HEK293 (cell line): Measurements from ENCODE around the gene GSTT2B.
"Not testable (repeated sequence)": the region's sequence is repeated elsewhere in the genome, so short reads cannot be mapped to it uniquely, and the experiment has no call there.

Experiments used
- CTCF ChIA-PET: fragments of 350-600 bp; formaldehyde crosslinking; extraction: SDS; loops from one replicate; lab custom pipeline; 2021; ENCODE audit warnings: antibody characterized with exemption; lab: Yijun Ruan, JAX
- POLR2A ChIA-PET: fragments of 300-600 bp; formaldehyde crosslinking; extraction: SDS; loops from one replicate; lab custom pipeline; 2020; ENCODE audit warnings: antibody characterized with exemption, inconsistent platforms; lab: Yijun Ruan, JAX
- H3K27ac ChIP-seq: fragments of 200-500 bp; sonication (Bioruptor generic); 2 replicates; pipeline ENCODE4 v1.5.1; 2014; ENCODE audit warnings: low read depth, low read length, control low read depth, inconsistent platforms; ENCODE audit errors: extremely low read depth
- H3K36me3 ChIP-seq, 2 experiments: fragments of 200-500 bp in 1 of 2; sonication (Bioruptor generic) in 1 of 2; 1 replicate in 1 of 2; 2 replicates in 1 of 2; pipeline ENCODE4 v1.5.1; 2014 to 2017; ENCODE audit warnings: inconsistent platforms in 2 of 2, low read length in 2 of 2; ENCODE audit not compliant: control insufficient read depth in 2 of 2, insufficient read depth in 1 of 2
- H3K4me1 ChIP-seq: fragments of 200-500 bp; sonication (Bioruptor generic); 2 replicates; pipeline ENCODE4 v1.5.1; 2014; ENCODE audit warnings: mild to moderate bottlenecking, low read length, inconsistent platforms; ENCODE audit not compliant: control insufficient read depth, insufficient read depth
- H3K4me3 ChIP-seq: 2 replicates; pipeline ENCODE4 v1.5.1; 2011; ENCODE audit warnings: low read depth, mild to moderate bottlenecking, control low read depth, low read length, moderate library complexity
- H3K9me3 ChIP-seq: fragments of 200-500 bp; sonication (Bioruptor generic); 2 replicates; pipeline ENCODE4 v1.5.1; 2014; ENCODE audit warnings: low read depth, low read length, inconsistent platforms; ENCODE audit not compliant: control insufficient read depth, insufficient read depth
- RBAK ChIP-seq: fragments of 450-650 bp; formaldehyde crosslinking; IDR thresholded peaks from 2 replicates; pipeline ENCODE4 v1.5.1; 2016; ENCODE audit warnings: missing biosample characterization, missing genetic modification characterization
- SP7 ChIP-seq: fragments of 450-650 bp; formaldehyde crosslinking; IDR thresholded peaks from 2 replicates; pipeline ENCODE4 v1.5.1; 2016; ENCODE audit warnings: missing biosample characterization, missing genetic modification characterization
- YY2 ChIP-seq: fragments of 450-650 bp; formaldehyde crosslinking; IDR thresholded peaks from 2 replicates; pipeline ENCODE4 v1.5.1; 2016; ENCODE audit warnings: missing biosample characterization, missing genetic modification characterization
- ZBTB10 ChIP-seq: fragments of 450-650 bp; formaldehyde crosslinking; IDR thresholded peaks from 2 replicates; pipeline ENCODE4 v1.5.1; 2016; ENCODE audit warnings: missing biosample characterization, missing genetic modification characterization
- ZFP69B ChIP-seq: fragments of 450-650 bp; formaldehyde crosslinking; IDR thresholded peaks from 2 replicates; pipeline ENCODE4 v1.5.1; 2016; ENCODE audit warnings: missing biosample characterization, missing genetic modification characterization
- ZNF266 ChIP-seq: fragments of 450-650 bp; formaldehyde crosslinking; IDR thresholded peaks from 2 replicates; pipeline ENCODE4 v1.5.1; 2016; ENCODE audit warnings: missing biosample characterization, missing genetic modification characterization, low read depth
- ZNF292 ChIP-seq: fragments of 450-650 bp; formaldehyde crosslinking; IDR thresholded peaks from 2 replicates; pipeline ENCODE4 v1.5.1; 2016; ENCODE audit warnings: low read depth, missing biosample characterization, missing genetic modification characterization, borderline replicate concordance
- ZNF311 ChIP-seq: fragments of 450-650 bp; formaldehyde crosslinking; IDR thresholded peaks from 2 replicates; pipeline ENCODE4 v1.5.1; 2017; ENCODE audit warnings: missing biosample characterization, missing genetic modification characterization, borderline replicate concordance
- ZNF555 ChIP-seq: fragments of 450-650 bp; formaldehyde crosslinking; conservative IDR thresholded peaks from 2 replicates; pipeline ENCODE4 v1.5.1; 2017; ENCODE audit warnings: missing biosample characterization, mild to moderate bottlenecking, missing genetic modification characterization, inconsistent platforms
- ZNF571 ChIP-seq: fragments of 450-650 bp; formaldehyde crosslinking; IDR thresholded peaks from 2 replicates; pipeline ENCODE4 v1.5.0; 2017; ENCODE audit warnings: missing biosample characterization, missing genetic modification characterization
- ZNF626 ChIP-seq: fragments of 450-650 bp; sonication (Bioruptor Pico); formaldehyde crosslinking; IDR thresholded peaks from 2 replicates; pipeline ENCODE4 v1.5.1; 2018; ENCODE audit warnings: missing biosample characterization, missing genetic modification characterization, inconsistent platforms
- ZNF747 ChIP-seq: fragments of 450-650 bp; formaldehyde crosslinking; IDR thresholded peaks from 2 replicates; pipeline ENCODE4 v1.5.1; 2016; ENCODE audit warnings: missing biosample characterization, missing genetic modification characterization
- ZNF776 ChIP-seq: fragments of 450-650 bp; formaldehyde crosslinking; IDR thresholded peaks from 2 replicates; pipeline ENCODE4 v1.5.0; 2017; ENCODE audit warnings: missing biosample characterization, missing genetic modification characterization, borderline replicate concordance
- ZSCAN23 ChIP-seq: fragments of 450-650 bp; formaldehyde crosslinking; IDR thresholded peaks from 2 replicates; pipeline ENCODE4 v1.5.1; 2016; ENCODE audit warnings: missing biosample characterization, missing genetic modification characterization
- ZSCAN30 ChIP-seq: fragments of 450-650 bp; IDR thresholded peaks from 2 replicates; pipeline ENCODE4 v1.5.1; 2018; ENCODE audit warnings: missing biosample characterization, mild to moderate bottlenecking, missing genetic modification characterization, moderate library complexity
- ZXDB ChIP-seq: fragments of 450-650 bp; formaldehyde crosslinking; IDR thresholded peaks from 2 replicates; pipeline ENCODE4 v1.5.1; 2016; ENCODE audit warnings: missing biosample characterization, missing genetic modification characterization
- TF ChIP-seq, protein P1 (sequence below): fragments of 450-650 bp; formaldehyde crosslinking; IDR thresholded peaks from 2 replicates; pipeline ENCODE4 v1.5.1; 2016; ENCODE audit warnings: missing biosample characterization, missing genetic modification characterization
- TF ChIP-seq, protein P2 (sequence below): fragments of 450-650 bp; formaldehyde crosslinking; IDR thresholded peaks from 2 replicates; pipeline ENCODE4 v1.5.1; 2016; ENCODE audit warnings: missing biosample characterization, missing genetic modification characterization
- TF ChIP-seq, protein P3 (sequence below): fragments of 450-650 bp; formaldehyde crosslinking; IDR thresholded peaks from 2 replicates; pipeline ENCODE4 v1.5.1; 2016; ENCODE audit warnings: missing biosample characterization, missing genetic modification characterization

Gene GSTT2B

GRCh38 chr22:23961084-23961771 lies at the start of gene GSTT2B:
TSS of gene GSTT2B (minus strand) at chr22:23961195. CDS start at chr22:23961131, 64 bp downstream.
- H3K27ac ChIP-seq, H3K36me3 ChIP-seq, H3K9me3 ChIP-seq, CTCF ChIA-PET, H3K4me1 ChIP-seq, POLR2A ChIA-PET: not testable (repeated sequence)
- peak within 1 kb of the TSS; percentile 19; the same call in 1 of the 2 replicates for H3K4me3 ChIP-seq

GRCh38 chr22:24010018-24010391 lies 49.0 kb upstream of the GSTT2B start:
- no peaks in the 10 kb centered on the region; a peak in 1 of 3 replicates for H3K36me3 ChIP-seq
- no peak overlapping the region for H3K27ac ChIP-seq
- no peaks in the 10 kb centered on the region for H3K9me3 ChIP-seq
- POLR2A ChIA-PET: interaction anchor here (1.2 kb wide), 2 partner anchors 94 to 116 kb away, joined by 3 to 6 read pairs; partner anchors contain the start of gene MIF
- H3K4me3 ChIP-seq: no peak overlapping the region
- no peaks in the 10 kb centered on the region for H3K4me1 ChIP-seq
- TF ChIP-seq, protein P1, sequence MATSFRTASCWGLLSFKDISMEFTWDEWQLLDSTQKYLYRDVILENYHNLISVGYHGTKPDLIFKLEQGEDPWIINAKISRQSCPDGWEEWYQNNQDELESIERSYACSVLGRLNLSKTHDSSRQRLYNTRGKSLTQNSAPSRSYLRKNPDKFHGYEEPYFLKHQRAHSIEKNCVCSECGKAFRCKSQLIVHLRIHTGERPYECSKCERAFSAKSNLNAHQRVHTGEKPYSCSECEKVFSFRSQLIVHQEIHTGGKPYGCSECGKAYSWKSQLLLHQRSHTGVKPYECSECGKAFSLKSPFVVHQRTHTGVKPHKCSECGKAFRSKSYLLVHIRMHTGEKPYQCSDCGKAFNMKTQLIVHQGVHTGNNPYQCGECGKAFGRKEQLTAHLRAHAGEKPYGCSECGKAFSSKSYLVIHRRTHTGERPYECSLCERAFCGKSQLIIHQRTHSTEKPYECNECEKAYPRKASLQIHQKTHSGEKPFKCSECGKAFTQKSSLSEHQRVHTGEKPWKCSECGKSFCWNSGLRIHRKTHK: no peak
- TF ChIP-seq ZNF626 (tag by site-specific recombination): no peak
- no peak for TF ChIP-seq ZSCAN30 (tag by site-specific recombination)
- no peak for TF ChIP-seq SP7 (tag by site-specific recombination)
- TF ChIP-seq YY2 (tag by site-specific recombination): no peak
- TF ChIP-seq ZXDB (tag by site-specific recombination): no peak
- TF ChIP-seq ZNF292 (tag by site-specific recombination): no peak
- TF ChIP-seq ZNF747 (tag by site-specific recombination): no peak
- TF ChIP-seq ZNF311 (tag by site-specific recombination): no peak
- TF ChIP-seq, protein P2, sequence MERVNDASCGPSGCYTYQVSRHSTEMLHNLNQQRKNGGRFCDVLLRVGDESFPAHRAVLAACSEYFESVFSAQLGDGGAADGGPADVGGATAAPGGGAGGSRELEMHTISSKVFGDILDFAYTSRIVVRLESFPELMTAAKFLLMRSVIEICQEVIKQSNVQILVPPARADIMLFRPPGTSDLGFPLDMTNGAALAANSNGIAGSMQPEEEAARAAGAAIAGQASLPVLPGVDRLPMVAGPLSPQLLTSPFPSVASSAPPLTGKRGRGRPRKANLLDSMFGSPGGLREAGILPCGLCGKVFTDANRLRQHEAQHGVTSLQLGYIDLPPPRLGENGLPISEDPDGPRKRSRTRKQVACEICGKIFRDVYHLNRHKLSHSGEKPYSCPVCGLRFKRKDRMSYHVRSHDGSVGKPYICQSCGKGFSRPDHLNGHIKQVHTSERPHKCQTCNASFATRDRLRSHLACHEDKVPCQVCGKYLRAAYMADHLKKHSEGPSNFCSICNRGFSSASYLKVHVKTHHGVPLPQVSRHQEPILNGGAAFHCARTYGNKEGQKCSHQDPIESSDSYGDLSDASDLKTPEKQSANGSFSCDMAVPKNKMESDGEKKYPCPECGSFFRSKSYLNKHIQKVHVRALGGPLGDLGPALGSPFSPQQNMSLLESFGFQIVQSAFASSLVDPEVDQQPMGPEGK (tag by site-specific recombination): no peak
- TF ChIP-seq, all 188 proteins: peak for 0
- CTCF ChIA-PET: interaction anchor here (0.7 to 2.1 kb wide), 3 partner anchors 146 to 399 kb away, joined by 3 to 16 read pairs (median 4); no protein-coding TSS in a partner anchor

DNA sequence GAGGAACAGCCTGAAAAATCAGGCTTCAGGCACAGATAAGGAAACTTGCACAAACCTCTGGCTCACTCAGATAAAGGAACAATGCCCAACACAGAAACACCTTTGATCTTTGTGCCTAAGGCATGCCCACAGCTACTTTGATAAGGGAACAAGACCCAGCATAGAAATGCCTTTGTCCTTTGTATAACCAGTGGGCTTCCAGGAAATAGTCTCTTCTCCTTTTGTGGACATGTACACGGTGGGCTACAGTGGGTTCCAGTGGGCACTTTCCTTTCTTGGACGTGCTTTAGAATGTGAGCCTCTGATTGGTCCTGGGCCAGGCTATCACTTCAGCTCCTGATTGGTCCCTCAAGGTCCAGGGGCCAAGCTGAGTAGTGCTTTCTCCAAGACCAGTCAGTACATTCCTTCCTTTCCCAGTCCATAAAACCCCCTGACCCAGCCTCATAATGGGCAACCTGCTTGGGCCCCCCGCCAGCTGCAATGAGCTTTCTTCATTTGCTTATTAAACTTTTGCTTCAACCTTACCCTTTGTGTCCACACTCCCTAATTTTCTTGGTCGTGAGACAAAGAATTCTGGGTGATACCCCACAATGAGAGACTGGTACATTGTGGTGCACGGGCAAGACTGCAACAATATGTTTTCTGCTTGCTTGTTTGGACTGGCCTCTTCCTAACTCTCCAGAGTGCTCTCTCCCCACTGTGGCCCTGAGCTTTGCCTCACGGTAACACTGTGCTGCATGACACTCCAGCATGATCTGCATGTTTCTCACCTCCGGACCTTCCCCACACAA lies 48.4 kb upstream of the GSTT2B start:
- Histone ChIP-seq H3K36me3 (no peaks in the 10 kb centered on the region), H3K9me3 (no peaks in the 10 kb centered on the region), H3K4me3 (no peak overlapping the region), H3K4me1 (no peaks in the 10 kb centered on the region), H3K27ac (no peak overlapping the region)
- TF ChIP-seq ZNF571 (tag by site-specific recombination) (no peak), ZBTB10 (tag by site-specific recombination) (no peak), ZNF555 (tag by site-specific recombination) (no peak), ZSCAN23 (no peak), RBAK (no peak), ZFP69B (tag by site-specific recombination) (no peak), ZNF776 (tag by site-specific recombination) (no peak), ZNF266 (no peak)
- TF ChIP-seq, protein P3, sequence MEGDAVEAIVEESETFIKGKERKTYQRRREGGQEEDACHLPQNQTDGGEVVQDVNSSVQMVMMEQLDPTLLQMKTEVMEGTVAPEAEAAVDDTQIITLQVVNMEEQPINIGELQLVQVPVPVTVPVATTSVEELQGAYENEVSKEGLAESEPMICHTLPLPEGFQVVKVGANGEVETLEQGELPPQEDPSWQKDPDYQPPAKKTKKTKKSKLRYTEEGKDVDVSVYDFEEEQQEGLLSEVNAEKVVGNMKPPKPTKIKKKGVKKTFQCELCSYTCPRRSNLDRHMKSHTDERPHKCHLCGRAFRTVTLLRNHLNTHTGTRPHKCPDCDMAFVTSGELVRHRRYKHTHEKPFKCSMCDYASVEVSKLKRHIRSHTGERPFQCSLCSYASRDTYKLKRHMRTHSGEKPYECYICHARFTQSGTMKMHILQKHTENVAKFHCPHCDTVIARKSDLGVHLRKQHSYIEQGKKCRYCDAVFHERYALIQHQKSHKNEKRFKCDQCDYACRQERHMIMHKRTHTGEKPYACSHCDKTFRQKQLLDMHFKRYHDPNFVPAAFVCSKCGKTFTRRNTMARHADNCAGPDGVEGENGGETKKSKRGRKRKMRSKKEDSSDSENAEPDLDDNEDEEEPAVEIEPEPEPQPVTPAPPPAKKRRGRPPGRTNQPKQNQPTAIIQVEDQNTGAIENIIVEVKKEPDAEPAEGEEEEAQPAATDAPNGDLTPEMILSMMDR (tag by site-specific recombination): no peak
- ChIA-PET CTCF (interaction anchor here (0.7 to 2.1 kb wide), 3 partner anchors 147 to 400 kb away, joined by 3 to 16 read pairs (median 4); no protein-coding TSS in a partner anchor), POLR2A (no interaction called here)
